ENCODE measurements around the gene GNAI3. TPM values are rescaled to one million over a fixed set of nuclear protein-coding genes. Genes with fewer than 3 reads are reported as not detected.

The GNAI3 gene
- total RNA-seq, 1 experiment from 2014 or later = 9.9 TPM

DNA sequence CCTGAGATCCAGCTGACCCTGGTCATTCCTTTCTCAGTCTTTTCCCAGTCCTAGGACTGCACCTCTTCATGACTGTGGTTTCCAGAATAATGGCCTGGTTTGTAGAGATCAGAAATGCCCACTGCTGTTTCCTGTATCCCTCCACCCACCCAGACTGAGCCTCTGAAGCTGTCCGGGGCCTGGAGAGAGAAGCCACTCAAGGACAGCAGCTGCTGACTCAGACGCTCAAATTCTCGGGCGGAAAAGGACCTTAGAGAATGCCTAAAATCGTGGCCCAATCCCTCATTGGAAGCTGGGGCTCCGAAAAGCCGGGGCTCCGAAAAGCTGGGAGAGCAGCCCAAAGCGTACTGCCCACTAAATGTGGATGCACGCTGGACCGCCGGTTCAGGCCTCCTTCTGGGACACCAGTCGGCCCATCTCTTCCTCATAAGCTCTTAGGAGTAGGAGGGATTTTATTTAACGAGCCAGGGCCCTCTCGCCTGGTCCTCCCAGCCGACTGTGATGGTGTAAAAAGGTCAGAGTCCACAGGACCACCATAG lies 16.5 kb upstream of the GNAI3 start:
- Histone ChIP-seq H2AFZ (ENCODE audit: low read length) (no peak overlapping the region), H3K79me1 (ENCODE audit: insufficient read depth, low read depth, low read length, poor library complexity, severe bottlenecking) (no peaks in the 10 kb centered on the region), H2BK120ac (ENCODE audit: low read depth, low read length, poor library complexity, severe bottlenecking) (no peak overlapping the region), H3K79me2 (ENCODE audit: insufficient read depth, low read length) (no peaks in the 10 kb centered on the region), H4K8ac (replicated peaks; ENCODE audit: insufficient read length, low read depth, low read length) (no peak overlapping the region), H3K4me2 (ENCODE audit: insufficient read depth, insufficient read length, low read length) (no peak overlapping the region), H3K4me1 (ENCODE audit: insufficient read depth, low read length) (no peaks in the 10 kb centered on the region), H2BK20ac (ENCODE audit: low read depth, low read length, poor library complexity, severe bottlenecking) (no peak overlapping the region), H4K20me1 (ENCODE audit: control insufficient read depth, insufficient read depth, insufficient read length) (no peaks in the 10 kb centered on the region), H2AK5ac (ENCODE audit: insufficient read length, low read length) (no peak overlapping the region), H3K27ac (ENCODE audit: insufficient read length, low read depth, low read length) (no peak overlapping the region), H3K9me3 (ENCODE audit: control insufficient read depth, low read depth, low read length) (no peaks in the 10 kb centered on the region), H3K9ac (ENCODE audit: extremely low read depth, insufficient read length, low read length) (no peak overlapping the region), H3K23me2 (ENCODE audit: insufficient read length, low read depth, low read length, poor library complexity, severe bottlenecking) (peaks cover 4% of the 10 kb centered on the region), H3K14ac (ENCODE audit: insufficient read depth, low read length) (no peak overlapping the region), H3K27me3 (ENCODE audit: insufficient read depth, low read length) (no peaks in the 10 kb centered on the region), H3K56ac (ENCODE audit: insufficient read length, low read depth, low read length) (no peak overlapping the region), H3T11ph (ENCODE audit: low read length) (no peak overlapping the region), H3K18ac (ENCODE audit: insufficient read length, low read depth, low read length) (no peak overlapping the region), H2BK15ac (ENCODE audit: low read depth, low read length) (no peak overlapping the region), H4K91ac (ENCODE audit: insufficient read length, low read depth, low read length) (no peak overlapping the region), H3K23ac (ENCODE audit: insufficient read length, low read depth, low read length) (no peak overlapping the region), H3K4ac (ENCODE audit: low read depth, low read length) (no peak overlapping the region), H2BK5ac (ENCODE audit: insufficient read length, low read length) (no peak overlapping the region), H2BK12ac (ENCODE audit: insufficient read length, low read depth, low read length) (no peak overlapping the region), H4K5ac (ENCODE audit: insufficient read length, low read depth, low read length) (no peak overlapping the region)
- Mint-ChIP-seq H3K27ac (no peak overlapping the region), H3K9me3 (no peaks in the 10 kb centered on the region; a peak in 1 of 5 replicates), H3K4me1 (peaks cover 4 to 8% of the 10 kb centered on the region in 2 experiments), H3K4me3 (no peak overlapping the region), H3K27me3 (ENCODE audit: low read depth) (peaks cover 15% of the 10 kb centered on the region), H3K36me3 (ENCODE audit: insufficient read depth in 1 of 3, low read depth in 3 of 3) (no peaks in the 10 kb centered on the region)
- no CpG with 5 or more reads among the region's 16 CpGs for WGBS (ENCODE audit: extremely low coverage, insufficient read length, low lambda C conversion rate)
- no peak for DNase-seq
- TF ChIP-seq CTCF (conservative IDR thresholded peaks at IDR 0.05) = no peak

All from H9 (cell line).